Vagina (tissue), 2 donors: Measurements from ENCODE around the gene CDX2.

Source experiments
- CTCF ChIP-seq, 3 experiments: fragments of 450-650 bp in 2 of 3; fragments of 200-600 bp in 1 of 3; sonication (generic) in 1 of 3; IDR thresholded peaks; one replicate each; pipeline ENCODE4 v1.5.1; 2017 to 2019; ENCODE audit warnings: antibody characterized with exemption in 3 of 3, mild to moderate bottlenecking in 2 of 3, moderate library complexity in 2 of 3
- POLR2A ChIP-seq, 2 donors: fragments of 450-650 bp; IDR thresholded peaks; one replicate each; pipeline ENCODE4 v1.6.1; 2017; ENCODE audit warnings: antibody characterized with exemption in 2 of 2, mild to moderate bottlenecking in 2 of 2, moderate library complexity in 2 of 2
- POLR2AphosphoS5 ChIP-seq, 2 donors: sonication (generic); formaldehyde crosslinking; IDR thresholded peaks; one replicate each; pipeline ENCODE4 v1.9.0; 2017; ENCODE audit warnings: antibody characterized with exemption in 2 of 2, mild to moderate bottlenecking in 2 of 2, low read depth in 1 of 2; ENCODE audit not compliant: insufficient read depth in 1 of 2

GRCh38 chr13:27965740-27966640 is 3.1 kb downstream of the CDX2 start:
- TF ChIP-seq POLR2AphosphoS5 (IDR thresholded peaks at IDR 0.05; ENCODE audit: insufficient read depth in 1 of 2, low read depth in 1 of 2), result no peak
- TF ChIP-seq POLR2A (IDR thresholded peaks at IDR 0.05), result no peak
- no peak for TF ChIP-seq CTCF (IDR thresholded peaks at IDR 0.05)
